WERI-Rb-1 (cell line): Measurements from ENCODE around the gene PTGER2.
A peak's percentile ranks its signal among the peaks of the same experiment; 100 is the strongest.

Experiments used
- DNase-seq: peaks from one replicate; pipeline ENCODE4 v3.0.0-alpha.2; 2020
- H3K27ac ChIP-seq: fragments of 250-450 bp; sonication (Bioruptor Pico); 2 replicates; pipeline ENCODE4 v1.5.1; 2020; ENCODE audit warnings: mild to moderate bottlenecking, moderate library complexity
- H3K27me3 ChIP-seq: fragments of 250-450 bp; sonication (Bioruptor Pico); 2 replicates; pipeline ENCODE4 v1.5.1; 2021; ENCODE audit warnings: mild to moderate bottlenecking, low read depth, moderate library complexity; ENCODE audit not compliant: insufficient read depth, severe bottlenecking
- H3K36me3 ChIP-seq: fragments of 250-450 bp; sonication (Bioruptor Pico); 2 replicates; pipeline ENCODE4 v1.5.1; 2020; ENCODE audit warnings: mild to moderate bottlenecking, moderate library complexity
- H3K4me3 ChIP-seq: 2 replicates; pipeline ENCODE4 v1.5.1; 2011; ENCODE audit warnings: low read depth, mild to moderate bottlenecking, control low read depth, low read length
- H3K9me3 ChIP-seq: fragments of 250-450 bp; sonication (Bioruptor Pico); 2 replicates; pipeline ENCODE4 v1.5.1; 2021; ENCODE audit warnings: mild to moderate bottlenecking, moderate library complexity; ENCODE audit not compliant: severe bottlenecking
- TF ChIP-seq, protein P1 (sequence below): IDR thresholded peaks from 2 replicates; pipeline ENCODE4 v1.5.1; 2011; ENCODE audit warnings: low read depth, mild to moderate bottlenecking, control low read depth, inconsistent platforms, low read length

The PTGER2 gene

GRCh38 chr14:52307376-52307775 lies 6.7 kb upstream of the PTGER2 start:
- Histone ChIP-seq H3K9me3 (no peaks in the 10 kb centered on the region), H3K27ac (no peak overlapping the region)
- TF ChIP-seq, protein P1, sequence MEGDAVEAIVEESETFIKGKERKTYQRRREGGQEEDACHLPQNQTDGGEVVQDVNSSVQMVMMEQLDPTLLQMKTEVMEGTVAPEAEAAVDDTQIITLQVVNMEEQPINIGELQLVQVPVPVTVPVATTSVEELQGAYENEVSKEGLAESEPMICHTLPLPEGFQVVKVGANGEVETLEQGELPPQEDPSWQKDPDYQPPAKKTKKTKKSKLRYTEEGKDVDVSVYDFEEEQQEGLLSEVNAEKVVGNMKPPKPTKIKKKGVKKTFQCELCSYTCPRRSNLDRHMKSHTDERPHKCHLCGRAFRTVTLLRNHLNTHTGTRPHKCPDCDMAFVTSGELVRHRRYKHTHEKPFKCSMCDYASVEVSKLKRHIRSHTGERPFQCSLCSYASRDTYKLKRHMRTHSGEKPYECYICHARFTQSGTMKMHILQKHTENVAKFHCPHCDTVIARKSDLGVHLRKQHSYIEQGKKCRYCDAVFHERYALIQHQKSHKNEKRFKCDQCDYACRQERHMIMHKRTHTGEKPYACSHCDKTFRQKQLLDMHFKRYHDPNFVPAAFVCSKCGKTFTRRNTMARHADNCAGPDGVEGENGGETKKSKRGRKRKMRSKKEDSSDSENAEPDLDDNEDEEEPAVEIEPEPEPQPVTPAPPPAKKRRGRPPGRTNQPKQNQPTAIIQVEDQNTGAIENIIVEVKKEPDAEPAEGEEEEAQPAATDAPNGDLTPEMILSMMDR = no peak

DNA sequence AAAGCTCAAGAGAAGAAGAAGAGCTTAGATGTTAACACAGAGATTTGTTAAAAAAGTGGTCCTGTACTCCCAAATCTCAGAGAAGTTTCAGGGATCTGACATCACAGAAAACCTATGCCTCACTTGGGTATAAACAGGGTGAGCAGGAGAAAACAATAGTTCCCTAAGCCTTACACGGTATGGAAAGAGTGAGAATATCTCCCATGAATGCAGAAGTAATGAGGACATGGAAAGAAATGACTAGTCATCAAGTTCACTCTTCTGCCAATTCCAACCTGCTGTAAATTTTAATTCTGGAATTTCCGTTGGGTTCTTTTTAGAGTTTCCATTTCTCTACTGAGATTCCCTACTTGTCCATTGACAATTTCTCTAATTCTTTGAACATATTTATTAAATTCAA lies 6.2 kb upstream of the PTGER2 start:
- H3K36me3 ChIP-seq = no peaks in the 10 kb centered on the region
- H3K4me3 ChIP-seq = no peak overlapping the region
- no peak for DNase-seq
- TF ChIP-seq, protein P1 = no peak
- H3K9me3 ChIP-seq = no peaks in the 10 kb centered on the region
- H3K27me3 ChIP-seq = no peaks in the 10 kb centered on the region
- no peak overlapping the region for H3K27ac ChIP-seq

More at GRCh38 chr14:52307376-52307775, 6.7 kb upstream of the PTGER2 start:
- Histone ChIP-seq H3K27me3 (no peaks in the 10 kb centered on the region), H3K4me3 (no peak overlapping the region), H3K36me3 (no peaks in the 10 kb centered on the region)
- DNase-seq = no peak

DNA sequence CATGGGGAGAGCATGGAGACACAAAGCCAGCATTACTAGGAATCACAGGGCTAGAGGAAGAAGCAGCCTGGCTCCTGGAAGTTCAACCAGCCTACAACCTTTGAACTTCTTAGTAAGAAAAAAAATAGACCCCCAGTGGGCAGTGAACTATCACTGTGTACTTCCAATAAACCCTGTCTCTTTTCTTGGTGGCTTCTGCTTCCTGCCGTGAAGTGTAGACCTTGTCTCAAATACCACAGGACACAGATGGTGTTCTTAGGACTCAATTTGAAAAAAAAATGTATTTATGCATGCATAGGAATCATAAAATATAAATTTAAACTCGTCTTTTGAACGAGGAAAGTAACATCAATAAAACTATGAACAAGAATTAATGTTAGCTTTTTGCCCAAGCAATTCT lies 3.6 kb upstream of the PTGER2 start:
- no peak overlapping the region for H3K27ac ChIP-seq
- TF ChIP-seq, protein P1 = no peak
- no peak for DNase-seq
- no peak overlapping the region for H3K4me3 ChIP-seq
- H3K27me3 ChIP-seq = peaks cover 5% of the 10 kb centered on the region
- H3K36me3 ChIP-seq = no peaks in the 10 kb centered on the region
- H3K9me3 ChIP-seq = no peaks in the 10 kb centered on the region

GRCh38 chr14:52312931-52313355 lies 1.2 kb upstream of the PTGER2 start:
- no peak for DNase-seq
- Histone ChIP-seq H3K4me3 (no peak overlapping the region), H3K9me3 (no peaks in the 10 kb centered on the region), H3K27ac (no peak overlapping the region), H3K27me3 (peaks cover 5% of the 10 kb centered on the region), H3K36me3 (no peaks in the 10 kb centered on the region)
- TF ChIP-seq, protein P1 = no peak

DNA sequence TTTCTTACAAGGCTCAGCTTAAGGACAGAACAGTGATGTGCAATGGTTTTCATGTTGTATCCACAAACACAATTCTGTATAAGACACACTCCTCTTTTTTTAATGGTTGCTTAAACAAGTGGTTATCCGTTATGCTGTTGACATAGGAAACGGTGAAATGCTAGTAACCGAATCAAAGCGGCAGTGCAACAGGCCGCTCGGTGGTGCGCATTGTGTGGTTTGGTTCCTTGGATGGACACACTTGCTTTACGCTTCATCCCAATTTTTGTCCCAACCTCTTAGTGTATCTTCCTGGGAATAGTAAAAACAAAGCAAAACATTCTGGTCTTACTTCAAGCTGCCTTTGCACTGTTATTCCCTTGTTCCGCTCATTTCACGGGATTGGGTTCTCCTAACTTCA lies 650 bp upstream of the PTGER2 start:
- H3K27ac ChIP-seq = no peak overlapping the region
- no peaks in the 10 kb centered on the region for H3K9me3 ChIP-seq
- no peaks in the 10 kb centered on the region for H3K36me3 ChIP-seq
- peak overlapping the region; percentile 59 for H3K4me3 ChIP-seq
- no peak for DNase-seq
- H3K27me3 ChIP-seq = peaks cover 5% of the 10 kb centered on the region
- TF ChIP-seq, protein P1 = no peak

DNA sequence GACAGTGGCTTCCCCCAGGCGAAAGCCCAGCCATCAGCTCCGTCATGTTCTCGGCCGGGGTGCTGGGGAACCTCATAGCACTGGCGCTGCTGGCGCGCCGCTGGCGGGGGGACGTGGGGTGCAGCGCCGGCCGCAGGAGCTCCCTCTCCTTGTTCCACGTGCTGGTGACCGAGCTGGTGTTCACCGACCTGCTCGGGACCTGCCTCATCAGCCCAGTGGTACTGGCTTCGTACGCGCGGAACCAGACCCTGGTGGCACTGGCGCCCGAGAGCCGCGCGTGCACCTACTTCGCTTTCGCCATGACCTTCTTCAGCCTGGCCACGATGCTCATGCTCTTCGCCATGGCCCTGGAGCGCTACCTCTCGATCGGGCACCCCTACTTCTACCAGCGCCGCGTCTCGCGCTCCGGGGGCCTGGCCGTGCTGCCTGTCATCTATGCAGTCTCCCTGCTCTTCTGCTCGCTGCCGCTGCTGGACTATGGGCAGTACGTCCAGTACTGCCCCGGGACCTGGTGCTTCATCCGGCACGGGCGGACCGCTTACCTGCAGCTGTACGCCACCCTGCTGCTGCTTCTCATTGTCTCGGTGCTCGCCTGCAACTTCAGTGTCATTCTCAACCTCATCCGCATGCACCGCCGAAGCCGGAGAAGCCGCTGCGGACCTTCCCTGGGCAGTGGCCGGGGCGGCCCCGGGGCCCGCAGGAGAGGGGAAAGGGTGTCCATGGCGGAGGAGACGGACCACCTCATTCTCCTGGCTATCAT lies 663 bp downstream of the PTGER2 start:
- no peaks in the 10 kb centered on the region for H3K9me3 ChIP-seq
- no peaks in the 10 kb centered on the region for H3K36me3 ChIP-seq
- peak; percentile 10 for DNase-seq
- TF ChIP-seq, protein P1 = no peak
- no peak overlapping the region for H3K27ac ChIP-seq
- H3K27me3 ChIP-seq = peaks cover 5% of the 10 kb centered on the region
- H3K4me3 ChIP-seq = peak overlapping the region; percentile 59
